Smooth muscle cell (in vitro differentiated cells): ENCODE results near the gene TCL1B. TPM values are rescaled to one million over a fixed set of nuclear protein-coding genes. Genes with fewer than 3 reads are reported as not detected.

ENCODE experiments used
- DNase-seq: peaks from one replicate; lab custom pipeline; 2025; ENCODE audit not compliant: unreplicated experiment; lab: John Stamatoyannopoulos, UW
- H2AFZ ChIP-seq: fragments of 200-600 bp; sonication (generic); 2 replicates; pipeline ENCODE4 v1.6.0; 2016; ENCODE audit warnings: antibody characterized with exemption, low read depth, mild to moderate bottlenecking
- H3F3A ChIP-seq: fragments of 200-600 bp; sonication (generic); 2 replicates; pipeline ENCODE4 v1.6.0; 2017; ENCODE audit warnings: antibody characterized with exemption, low read depth
- H3K27ac ChIP-seq: fragments of 200-600 bp; sonication (generic); 2 replicates; pipeline ENCODE4 v1.5.1; 2016; ENCODE audit warnings: low read depth, mild to moderate bottlenecking
- H3K27me3 ChIP-seq: fragments of 200-600 bp; sonication (generic); 2 replicates; pipeline ENCODE4 v1.6.1; 2016; ENCODE audit warnings: low read depth, mild to moderate bottlenecking
- H3K36me3 ChIP-seq: fragments of 200-600 bp; sonication (generic); 2 replicates; pipeline ENCODE4 v1.5.1; 2016; ENCODE audit warnings: low read depth
- H3K4me1 ChIP-seq: fragments of 200-600 bp; sonication (generic); 2 replicates; pipeline ENCODE4 v1.5.1; 2016; ENCODE audit warnings: low read depth
- H3K4me2 ChIP-seq: fragments of 200-600 bp; sonication (generic); 2 replicates; pipeline ENCODE4 v1.6.0; 2016; ENCODE audit warnings: mild to moderate bottlenecking
- H3K4me3 ChIP-seq: fragments of 200-600 bp; sonication (generic); 2 replicates; pipeline ENCODE4 v1.5.1; 2016; ENCODE audit warnings: mild to moderate bottlenecking
- H3K79me2 ChIP-seq: fragments of 200-600 bp; sonication (generic); 2 replicates; pipeline ENCODE4 v1.6.0; 2016; ENCODE audit warnings: low read depth, mild to moderate bottlenecking
- H3K9ac ChIP-seq: fragments of 200-600 bp; sonication (generic); 2 replicates; pipeline ENCODE4 v1.6.0; 2016; ENCODE audit warnings: low read depth
- H3K9me3 ChIP-seq: fragments of 200-600 bp; sonication (generic); replicated peaks from 2 replicates; pipeline ENCODE4 v1.5.1; 2016; ENCODE audit warnings: low read depth
- H4K20me1 ChIP-seq: fragments of 200-600 bp; sonication (generic); 2 replicates; pipeline ENCODE4 v1.6.0; 2016; ENCODE audit warnings: low read depth
- CTCF ChIP-seq: fragments of 200-600 bp; sonication (generic); IDR thresholded peaks from 2 replicates; pipeline ENCODE4 v1.5.1; 2017; ENCODE audit warnings: borderline replicate concordance, mild to moderate bottlenecking, antibody characterized with exemption; ENCODE audit not compliant: insufficient read depth, poor library complexity, severe bottlenecking
- whole genome bisulfite sequencing: methylation state at CpG from one replicate; pipeline ENCODE4 v1.1.7; 2016; ENCODE audit warnings: low lambda C conversion rate; 5-methylcytosine and 5-hydroxymethylcytosine counted together
- polyA plus RNA-seq: library from polyadenylated mRNA; unstranded; fragments of >200 nt; fragmentation: Nextera tagmentation; extraction: Ambion mirVana; gene quantifications from 2 replicates; pipeline ENCODE4 v1.2.1, GENCODE V29; 2016
- total RNA-seq: library from RNA; depleted of rRNA; stranded (reverse); fragments of >200 nt; gene quantifications from 2 replicates; pipeline ENCODE4 v1.2.3, GENCODE V29; 2014

TCL1B gene
- total and polyA plus RNA-seq, 2 experiments from 2014 or later = not detected

GRCh38 chr14:95666450-95666849, 19.8 kb upstream of the TCL1B start:
- no peaks in the 10 kb centered on the region for H3K4me1 ChIP-seq
- no peaks in the 10 kb centered on the region for H3K9me3 ChIP-seq
- no peak for TF ChIP-seq CTCF
- no peak overlapping the region for H3K4me3 ChIP-seq
- no peak for DNase-seq
- no peak overlapping the region for H3K9ac ChIP-seq
- H3K4me2 ChIP-seq = no peak overlapping the region
- H2AFZ ChIP-seq = no peak overlapping the region
- no peak overlapping the region for H3K27ac ChIP-seq
- WGBS = 93% methylated on average over 5 of the region's 5 CpGs
- H4K20me1 ChIP-seq = no peaks in the 10 kb centered on the region
- H3K36me3 ChIP-seq = no peaks in the 10 kb centered on the region
- H3K79me2 ChIP-seq = no peaks in the 10 kb centered on the region
- H3F3A ChIP-seq = no peaks in the 10 kb centered on the region
- H3K27me3 ChIP-seq = no peaks in the 10 kb centered on the region

DNA sequence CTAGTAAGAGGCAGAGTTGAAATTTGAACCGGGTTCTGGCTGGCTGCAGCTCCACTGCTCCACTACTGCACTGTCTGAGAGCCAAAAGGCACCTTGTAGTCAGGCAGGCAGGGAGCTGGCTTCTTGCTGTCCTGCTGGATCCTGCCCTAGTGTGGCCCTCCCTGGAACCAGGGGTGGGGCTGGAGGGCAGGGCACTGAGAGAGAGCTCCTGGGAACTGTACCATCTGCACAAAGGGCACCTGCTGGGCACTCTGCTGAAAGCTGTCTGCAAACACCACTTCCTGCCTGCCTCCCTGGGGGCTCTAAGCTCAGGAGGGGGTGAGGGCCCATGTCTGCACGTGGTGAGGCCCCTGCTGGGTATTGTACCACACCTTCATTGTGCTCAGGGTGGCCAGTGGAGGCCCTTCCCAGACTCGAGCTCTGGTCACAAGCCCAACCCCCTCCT, 19.0 kb upstream of the TCL1B start:
- TF ChIP-seq CTCF = no peak
- Histone ChIP-seq H4K20me1 (no peaks in the 10 kb centered on the region), H3K79me2 (no peaks in the 10 kb centered on the region), H2AFZ (no peak overlapping the region), H3K4me2 (no peak overlapping the region), H3K4me1 (no peaks in the 10 kb centered on the region), H3K9ac (no peak overlapping the region), H3K36me3 (no peaks in the 10 kb centered on the region), H3K9me3 (no peaks in the 10 kb centered on the region), H3K4me3 (no peak overlapping the region), H3K27me3 (no peaks in the 10 kb centered on the region), H3F3A (no peaks in the 10 kb centered on the region), H3K27ac (no peak overlapping the region)
- DNase-seq = no peak
- WGBS = 34% methylated on average over 3 of the region's 3 CpGs

- H3F3A ChIP-seq = no peaks in the 10 kb centered on the region
- no peaks in the 10 kb centered on the region for H3K27me3 ChIP-seq
- H2AFZ ChIP-seq = no peak overlapping the region
- 91% methylated on average over 10 of the region's 10 CpGs for WGBS
- H3K36me3 ChIP-seq = no peaks in the 10 kb centered on the region
- no peak overlapping the region for H3K4me2 ChIP-seq
- TF ChIP-seq CTCF = no peak
- no peak overlapping the region for H3K9ac ChIP-seq
- no peaks in the 10 kb centered on the region for H3K4me1 ChIP-seq
- no peak overlapping the region for H3K4me3 ChIP-seq
- H3K27ac ChIP-seq = no peak overlapping the region
- no peak for DNase-seq
- no peaks in the 10 kb centered on the region for H4K20me1 ChIP-seq
- H3K79me2 ChIP-seq = no peaks in the 10 kb centered on the region
- no peaks in the 10 kb centered on the region for H3K9me3 ChIP-seq
Observed at GRCh38 chr14:95668235-95668772, 17.9 kb upstream of the TCL1B start.

- H3K4me2 ChIP-seq = no peak overlapping the region
- H3K27ac ChIP-seq = no peak overlapping the region
- H2AFZ ChIP-seq = no peak overlapping the region
- WGBS = 91% methylated on average over 4 of the region's 4 CpGs
- no peaks in the 10 kb centered on the region for H3K4me1 ChIP-seq
- no peaks in the 10 kb centered on the region for H3K79me2 ChIP-seq
- no peaks in the 10 kb centered on the region for H4K20me1 ChIP-seq
- TF ChIP-seq CTCF = no peak
- no peak overlapping the region for H3K9ac ChIP-seq
- DNase-seq = no peak
- no peaks in the 10 kb centered on the region for H3K9me3 ChIP-seq
- no peaks in the 10 kb centered on the region for H3K27me3 ChIP-seq
- no peak overlapping the region for H3K4me3 ChIP-seq
- no peaks in the 10 kb centered on the region for H3F3A ChIP-seq
- H3K36me3 ChIP-seq = no peaks in the 10 kb centered on the region
Observed at GRCh38 chr14:95674613-95675012, 11.6 kb upstream of the TCL1B start.
